Stimulated activated CD4-positive, alpha-beta T cell treated with anti-CD3 and anti-CD28 coated beads, TNF-alpha, amount 100 ng/mL, for 4 hours (primary cell): ENCODE measurements around the gene ARMC3.

Experiments used
- DNase-seq, 3 experiments: peaks; one replicate each; pipeline ENCODE4 v3.0.0-alpha.2; 2020; ENCODE audit warnings: low read depth in 3 of 3

Gene ARMC3

DNA sequence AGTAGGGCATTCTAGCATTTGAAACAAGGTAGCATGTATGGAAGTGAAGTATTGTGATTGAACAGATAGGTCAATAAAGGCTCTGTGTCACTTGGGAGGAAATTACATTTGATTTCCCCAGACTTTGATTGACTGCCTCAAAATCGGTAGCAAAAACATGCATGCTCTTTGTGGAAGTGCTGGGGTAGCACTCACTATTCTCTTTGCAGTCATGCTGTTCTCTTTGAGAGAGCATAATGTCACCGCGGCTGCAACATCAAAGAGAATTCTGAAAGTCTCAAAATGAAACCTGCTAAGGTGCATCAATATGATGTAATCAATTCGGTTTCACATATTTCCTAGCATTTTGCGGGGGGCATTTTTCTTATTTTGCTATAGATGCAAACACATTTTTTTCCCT lies 64.2 kb downstream of the ARMC3 start:
- no peak for DNase-seq

- no peak for DNase-seq
Measured at GRCh38 chr10:22992621-22993020, 64.8 kb downstream of the ARMC3 start.

DNA sequence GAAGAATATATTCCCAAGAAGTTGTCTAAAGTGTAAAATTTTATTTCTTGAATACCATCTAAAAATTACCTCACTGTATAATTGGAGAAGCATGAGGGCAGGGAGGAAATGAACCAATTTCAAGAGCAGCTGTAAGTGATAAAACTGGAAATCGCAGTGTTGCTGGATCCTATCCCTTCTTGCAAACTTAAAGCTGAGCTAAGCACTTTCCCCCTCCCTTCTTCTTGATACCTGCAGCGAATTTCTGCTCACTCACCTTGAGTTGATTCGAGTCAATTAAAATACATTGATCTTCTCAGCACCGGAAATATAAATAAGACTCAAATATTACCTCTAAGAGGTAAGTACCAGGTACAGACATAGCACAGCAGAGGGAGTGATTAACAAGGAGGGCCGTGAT lies 65.5 kb downstream of the ARMC3 start:
- DNase-seq, result no peak

DNA sequence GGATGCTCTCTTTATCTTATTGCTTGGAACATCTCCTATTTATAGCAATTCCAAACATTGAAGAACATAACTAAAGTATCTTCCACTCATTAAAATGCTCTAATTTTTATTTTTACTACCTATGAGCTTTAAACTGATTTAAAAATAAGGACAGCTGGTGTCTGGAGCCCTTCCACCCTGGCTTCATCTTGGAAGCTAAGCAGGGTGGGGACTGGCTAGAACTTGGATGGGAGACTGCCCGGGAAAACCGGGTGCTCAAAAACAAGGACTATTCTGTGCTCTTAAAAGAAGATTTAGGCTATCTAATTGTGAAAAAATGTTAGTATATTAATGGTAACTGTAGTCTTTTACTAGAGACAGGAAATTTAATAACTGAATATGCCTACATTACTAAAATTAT lies 69.2 kb downstream of the ARMC3 start:
- no peak for DNase-seq

DNA sequence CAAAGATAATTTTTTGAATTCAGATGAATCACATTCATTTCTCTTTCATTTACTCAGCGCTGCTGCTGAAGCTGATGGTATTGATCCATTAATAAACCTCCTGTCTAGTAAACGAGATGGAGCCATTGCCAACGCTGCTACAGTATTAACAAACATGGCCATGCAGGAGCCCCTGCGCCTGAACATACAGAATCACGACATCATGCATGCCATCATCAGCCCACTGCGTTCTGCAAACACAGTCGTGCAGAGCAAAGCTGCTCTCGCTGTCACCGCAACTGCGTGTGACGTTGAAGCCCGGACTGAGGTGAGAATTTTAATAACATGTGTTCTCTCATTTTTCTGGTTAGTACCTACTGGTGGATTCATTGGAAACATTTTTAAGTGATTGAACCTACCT lies 70.2 kb downstream of the ARMC3 start:
- no peak for DNase-seq

GRCh38 chr10:22999942-23000341 lies 72.1 kb downstream of the ARMC3 start:
- DNase-seq, result no peak

DNA sequence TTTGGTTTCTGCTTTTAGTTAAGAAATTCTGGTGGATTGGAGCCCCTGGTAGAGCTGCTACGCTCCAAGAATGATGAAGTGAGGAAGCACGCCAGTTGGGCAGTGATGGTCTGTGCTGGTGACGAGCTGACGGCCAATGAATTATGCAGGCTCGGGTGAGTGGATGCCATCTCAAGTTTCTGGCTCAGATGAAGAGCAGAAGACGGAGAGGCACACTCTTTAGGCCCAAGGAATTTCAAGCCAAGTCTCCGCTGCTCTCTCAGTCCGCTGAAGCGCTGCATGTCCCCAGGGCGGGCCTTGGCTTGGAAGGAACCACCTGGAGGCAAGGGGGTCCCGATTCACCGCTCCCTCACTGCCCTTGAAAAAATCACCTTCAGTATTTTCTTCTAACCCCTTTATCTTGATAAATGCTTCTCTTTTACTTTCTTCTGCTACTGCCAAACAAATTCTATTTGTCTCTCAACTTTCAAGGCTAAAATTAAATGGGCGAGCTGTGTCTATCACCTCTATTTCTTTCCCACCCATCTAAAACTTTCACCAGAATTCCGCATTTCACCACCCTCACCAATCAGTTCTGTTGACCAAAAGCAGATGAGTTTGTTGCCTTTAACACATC lies 74.2 kb downstream of the ARMC3 start:
- DNase-seq, result no peak

GRCh38 chr10:23005150-23005549 lies 77.3 kb downstream of the ARMC3 start:
- DNase-seq, result no peak

DNA sequence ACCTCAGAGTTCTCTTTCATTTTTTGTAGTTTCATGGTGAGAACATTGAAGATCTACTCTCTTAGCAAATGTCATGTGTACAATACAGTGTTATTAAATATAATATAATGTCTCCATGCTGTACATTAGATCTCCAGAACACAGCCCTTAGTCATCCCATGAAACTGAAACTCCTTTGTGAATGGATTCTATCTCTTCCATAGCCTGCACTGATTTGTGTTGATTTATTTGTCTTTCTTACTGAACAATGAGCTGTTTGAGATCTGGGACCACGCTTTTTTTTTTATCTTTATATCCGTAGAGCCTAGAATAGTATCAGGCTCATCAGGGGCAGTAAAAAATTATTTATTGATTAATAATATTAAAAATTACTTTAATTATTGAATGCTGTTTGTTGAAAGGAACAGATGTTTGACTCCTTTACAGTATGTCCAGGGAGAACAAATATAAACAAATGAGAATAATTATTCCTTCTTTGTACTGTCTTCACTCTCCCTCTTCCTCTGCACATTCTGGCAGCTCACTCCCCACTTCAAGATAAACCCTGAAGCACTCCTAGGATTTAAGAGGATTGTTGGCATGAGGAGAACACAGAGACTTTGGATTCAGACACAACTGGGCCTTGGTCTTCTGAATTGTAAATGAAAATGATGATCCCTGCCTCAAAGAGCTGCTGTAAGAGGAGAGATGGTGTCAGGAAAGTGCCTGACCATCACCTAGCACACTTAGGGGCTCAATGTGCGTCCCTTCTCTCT lies 85.9 kb downstream of the ARMC3 start:
- no peak for DNase-seq

DNA sequence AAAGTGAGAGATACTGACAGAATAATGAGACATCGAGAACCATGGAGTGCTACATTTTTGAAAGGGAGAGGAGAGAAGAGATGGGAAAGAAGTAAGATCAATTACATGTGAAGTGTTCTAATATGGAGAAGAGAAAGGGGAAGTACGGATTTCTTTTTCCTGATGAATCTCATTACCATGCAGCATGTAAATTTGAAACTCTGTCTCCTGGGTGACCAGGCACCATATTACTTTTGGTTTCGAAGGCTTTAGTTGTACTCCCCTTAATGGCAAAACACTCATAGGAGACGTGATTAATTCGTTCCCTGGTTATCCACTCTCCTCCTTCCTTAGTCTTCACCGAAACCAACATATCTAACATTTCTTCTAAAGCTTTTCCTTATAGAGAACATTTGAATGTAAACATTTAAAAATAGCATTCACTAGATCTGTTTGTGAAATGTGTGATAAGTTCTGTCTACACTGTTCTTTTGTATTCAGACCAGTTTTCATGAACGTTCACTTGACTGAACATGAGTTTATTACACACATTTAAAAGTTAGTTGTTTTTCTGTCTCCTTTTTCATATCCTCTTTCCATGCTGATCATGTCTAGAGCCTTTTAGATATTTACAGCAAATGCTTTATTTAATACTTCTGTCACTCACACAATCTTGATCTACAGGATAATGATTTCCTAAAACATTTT lies 87.3 kb downstream of the ARMC3 start:
- DNase-seq, result no peak

- no peak for DNase-seq
Measured at GRCh38 chr10:23016636-23017035, 88.8 kb downstream of the ARMC3 start.

DNA sequence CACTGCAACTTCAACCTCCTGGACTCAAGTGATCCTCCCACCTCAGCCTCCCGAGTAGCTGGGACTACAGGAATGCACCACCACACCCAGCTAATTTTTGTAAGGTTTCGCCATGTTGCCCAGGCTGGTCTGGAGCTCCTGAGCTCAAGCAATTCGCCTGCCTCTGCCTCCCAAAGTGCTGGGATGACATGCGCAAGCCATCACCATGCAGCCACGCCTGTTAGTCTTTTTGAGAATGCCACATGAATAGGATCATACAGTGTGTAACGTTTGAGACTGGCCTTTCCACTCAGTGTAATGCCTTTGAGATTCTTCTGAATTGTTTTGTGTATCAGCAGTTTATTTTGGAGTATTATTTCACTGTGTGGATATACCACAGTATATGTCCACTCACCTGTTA lies 91.8 kb downstream of the ARMC3 start:
- no peak for DNase-seq

- DNase-seq, result no peak
Measured at GRCh38 chr10:23021430-23021829, 93.6 kb downstream of the ARMC3 start.

DNA sequence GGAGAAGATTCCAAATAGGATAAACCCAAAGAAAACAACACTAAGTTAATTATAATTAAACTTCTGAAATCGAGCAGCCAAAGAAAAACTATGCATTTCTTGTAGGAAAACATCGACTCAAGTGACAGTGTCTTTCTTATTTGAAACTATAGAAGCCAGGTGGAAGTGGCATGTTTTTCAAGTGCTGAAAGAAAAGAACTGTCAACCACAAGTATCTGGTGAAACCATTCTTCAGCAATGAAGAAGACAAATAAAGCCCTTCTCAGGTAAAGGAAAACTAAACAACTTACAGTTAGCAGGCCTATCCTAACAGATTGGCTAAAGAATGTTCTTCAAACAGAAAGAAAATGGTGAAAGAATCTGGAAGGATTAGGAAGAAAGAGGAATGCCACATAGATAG lies 96.1 kb downstream of the ARMC3 start:
- DNase-seq, result no peak

GRCh38 chr10:23031318-23031717 lies 103.5 kb downstream of the ARMC3 start:
- no peak for DNase-seq

- DNase-seq, result no peak
Measured at GRCh38 chr10:23034790-23035189, 106.9 kb downstream of the ARMC3 start.

DNA sequence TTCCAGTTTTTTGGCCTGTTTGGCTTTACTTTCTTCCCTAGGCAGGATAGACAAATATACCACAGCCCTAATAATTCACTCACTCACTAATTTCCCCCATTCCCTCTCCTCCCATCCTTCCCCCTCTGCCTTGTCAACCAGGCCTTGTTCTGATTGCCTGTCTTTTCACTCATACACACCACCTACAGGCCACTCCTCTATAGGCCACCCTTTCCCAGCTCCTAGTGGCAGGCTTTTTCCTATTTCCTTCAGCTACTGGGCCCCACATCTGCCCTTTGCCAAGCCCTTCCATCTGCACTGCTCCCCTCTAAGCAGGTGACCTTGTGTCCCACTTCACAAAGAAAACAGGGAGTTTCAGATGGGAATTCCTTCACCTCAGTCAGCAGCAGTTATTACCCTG lies 107.7 kb downstream of the ARMC3 start:
- no peak for DNase-seq

DNA sequence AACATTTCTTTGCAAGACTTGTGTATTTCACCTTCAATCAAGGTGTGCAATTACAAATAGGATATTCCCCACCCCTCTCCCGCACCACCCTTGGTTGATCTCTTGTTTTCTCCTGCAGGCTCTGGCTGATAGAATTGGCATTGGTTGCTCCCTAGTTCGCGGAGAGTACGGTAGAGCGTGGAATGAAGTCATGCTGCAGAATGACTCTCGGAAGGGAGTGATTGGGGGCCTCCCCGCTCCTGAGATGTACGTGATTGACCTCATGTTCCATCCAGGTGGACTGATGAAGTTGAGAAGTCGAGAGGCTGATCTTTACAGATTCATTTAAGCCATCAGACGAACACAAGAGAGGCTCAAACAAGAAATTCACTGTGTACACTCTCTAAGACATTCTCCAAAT lies 109.3 kb downstream of the ARMC3 start:
- DNase-seq, result no peak

DNA sequence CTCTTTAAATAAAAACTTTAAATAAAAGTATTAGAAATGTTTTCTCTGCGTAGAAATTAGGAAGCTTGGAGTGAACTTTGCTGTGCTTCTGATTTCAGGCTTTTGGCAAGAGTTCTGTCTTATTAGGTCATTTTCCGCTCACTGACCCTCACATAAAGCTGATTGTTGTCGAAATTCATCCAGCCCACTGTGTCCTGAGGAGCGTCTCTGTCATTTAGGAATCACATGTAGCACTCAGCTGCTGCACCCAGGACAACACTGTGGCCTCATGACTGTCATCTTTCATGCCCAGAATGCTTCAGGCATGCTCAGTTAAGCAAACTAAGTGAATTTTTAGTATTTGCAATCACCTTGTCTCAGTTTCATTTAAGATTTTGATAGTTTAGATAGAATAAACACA lies 109.7 kb downstream of the ARMC3 start:
- no peak for DNase-seq

DNA sequence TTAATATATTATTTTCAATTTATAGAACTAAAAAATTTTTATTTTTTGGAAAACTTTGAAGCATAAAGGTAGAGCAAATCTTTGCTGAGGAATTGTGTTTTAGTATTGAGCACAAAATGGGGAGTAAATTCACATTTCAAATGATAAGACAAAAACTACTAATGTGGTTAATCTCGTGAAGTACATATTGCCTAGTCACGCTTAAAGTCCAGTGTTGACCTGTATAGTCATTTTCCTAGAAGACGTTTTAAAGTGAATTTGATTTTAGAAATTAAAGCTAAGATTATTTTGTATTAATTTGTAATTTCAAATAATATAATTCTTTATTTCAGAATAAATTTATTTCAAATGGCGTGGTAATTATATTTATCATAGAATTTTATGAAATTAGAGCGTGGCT lies 110.3 kb downstream of the ARMC3 start:
- no peak for DNase-seq

DNA sequence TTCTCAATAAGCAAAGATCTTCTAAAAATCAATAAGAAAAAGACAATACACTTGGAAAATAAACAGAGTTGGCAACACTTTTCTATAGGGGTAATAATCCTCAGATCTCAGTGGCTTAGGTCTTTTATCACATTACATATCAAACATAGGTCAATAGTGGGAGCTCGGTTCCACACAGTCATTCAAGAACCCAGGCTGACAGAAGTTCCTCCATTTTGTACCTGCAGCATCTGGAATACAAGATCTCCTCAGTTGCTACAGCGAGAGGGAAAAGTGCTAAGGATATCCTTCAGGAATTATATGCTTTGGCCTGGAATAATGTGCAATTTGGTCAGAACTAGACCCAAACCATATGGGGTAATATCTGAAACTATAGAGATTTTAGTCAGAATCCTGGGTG lies 112.1 kb downstream of the ARMC3 start:
- DNase-seq, result no peak

- no peak for DNase-seq
Measured at GRCh38 chr10:23046027-23046426, 118.2 kb downstream of the ARMC3 start.
